GM19467 (cell line): ENCODE data around the gene TAS2R43.
A peak's percentile ranks its signal among the peaks of the same experiment; 100 is the strongest.
"Not testable (repeated sequence)": the region's sequence is repeated elsewhere in the genome, so short reads cannot be mapped to it uniquely, and the experiment has no call there.

Experiments used
- ATAC-seq: cut with Tn5 transposase; IDR thresholded peaks from one replicate; pipeline ENCODE4 v1.9.1; 2021; ENCODE audit warnings: mild to moderate bottlenecking, moderate library complexity; ENCODE audit not compliant: unreplicated experiment

The TAS2R43 gene

GRCh38 chr12:11092128-11092527, at the start of gene TAS2R43:
TAS2R43 (minus strand) TSS chr12:11092313; CDS start chr12:11092229, 84 bp downstream.
- ATAC-seq = no peak

- ATAC-seq = no peak
Observed at GRCh38 chr12:11136075-11136474, 44.0 kb upstream of the TAS2R43 start.

- ATAC-seq = no peak
Observed at GRCh38 chr12:11134305-11134704, 42.2 kb upstream of the TAS2R43 start, which contains the start of gene TAS2R30. TAS2R30 (minus strand) TSS chr12:11134644; CDS start chr12:11134244, 400 bp downstream.

- ATAC-seq = no peak
Observed at GRCh38 chr12:11133816-11134215, 41.7 kb upstream of the TAS2R43 start.

GRCh38 chr12:11133162-11133561, 41.0 kb upstream of the TAS2R43 start:
- ATAC-seq = no peak

GRCh38 chr12:11130999-11131398, 38.9 kb upstream of the TAS2R43 start:
- ATAC-seq = no peak

GRCh38 chr12:11130382-11130781, 38.3 kb upstream of the TAS2R43 start:
- no peak for ATAC-seq

GRCh38 chr12:11114130-11114529, 22.0 kb upstream of the TAS2R43 start:
- ATAC-seq = not testable (repeated sequence)

- not testable (repeated sequence) for ATAC-seq
Observed at GRCh38 chr12:11111213-11111612, 19.1 kb upstream of the TAS2R43 start.

- no peak for ATAC-seq
Observed at GRCh38 chr12:11108862-11109261, 16.7 kb upstream of the TAS2R43 start.

GRCh38 chr12:11107719-11108118, 15.6 kb upstream of the TAS2R43 start:
- ATAC-seq = no peak

- no peak for ATAC-seq
Observed at GRCh38 chr12:11106288-11106687, 14.2 kb upstream of the TAS2R43 start.

GRCh38 chr12:11105546-11105945, 13.4 kb upstream of the TAS2R43 start:
- ATAC-seq = no peak

GRCh38 chr12:11094910-11095309, 2.8 kb upstream of the TAS2R43 start:
- ATAC-seq = not testable (repeated sequence)

GRCh38 chr12:11089246-11089645, 2.9 kb downstream of the TAS2R43 start:
- no peak for ATAC-seq

GRCh38 chr12:11085419-11085818, 6.7 kb downstream of the TAS2R43 start:
- peak; percentile 75 for ATAC-seq

GRCh38 chr12:11081987-11082386, 10.1 kb downstream of the TAS2R43 start:
- ATAC-seq = no peak

- ATAC-seq = no peak
Observed at GRCh38 chr12:11078246-11078645, 13.9 kb downstream of the TAS2R43 start.

- ATAC-seq = peak; percentile 58
Observed at GRCh38 chr12:11075642-11076041, 16.5 kb downstream of the TAS2R43 start.

- ATAC-seq = no peak
Observed at GRCh38 chr12:11071414-11071813, 20.7 kb downstream of the TAS2R43 start.

- ATAC-seq = no peak
Observed at GRCh38 chr12:11070999-11071398, 21.1 kb downstream of the TAS2R43 start.

GRCh38 chr12:11069854-11070365, 22.2 kb downstream of the TAS2R43 start:
- no peak for ATAC-seq

- ATAC-seq = no peak
Observed at GRCh38 chr12:11067514-11067913, 24.6 kb downstream of the TAS2R43 start.
